SU-DHL-6 (cell line): ENCODE data around the gene IFITM5.

ENCODE experiments used
- H2AFZ ChIP-seq: fragments of 200-600 bp; sonication (generic); 2 replicates; pipeline ENCODE4 v1.6.1; 2014; ENCODE audit warnings: low read depth, mild to moderate bottlenecking, moderate library complexity, mixed read lengths, antibody characterized with exemption, low read length; ENCODE audit not compliant: severe bottlenecking
- H3F3A ChIP-seq: fragments of 200-600 bp; shearing (Covaris generic); 2 replicates; pipeline ENCODE4 v1.6.0; 2016; ENCODE audit warnings: antibody characterized with exemption, mild to moderate bottlenecking; ENCODE audit not compliant: insufficient read depth
- H3K27ac ChIP-seq: fragments of 200-600 bp; sonication (generic); 2 replicates; pipeline ENCODE4 v1.5.1; 2016; ENCODE audit warnings: low read depth, mild to moderate bottlenecking, low read length, moderate library complexity, mixed read lengths
- H3K27me3 ChIP-seq: fragments of 200-600 bp; sonication (generic), shearing (Covaris generic); 2 replicates; pipeline ENCODE4 v1.6.0; 2014; ENCODE audit warnings: mild to moderate bottlenecking, low read length
- H3K36me3 ChIP-seq: fragments of 200-600 bp; sonication (generic); 2 replicates; pipeline ENCODE4 v1.6.1; 2014; ENCODE audit warnings: mild to moderate bottlenecking, low read length, mixed read lengths
- H3K4me2 ChIP-seq: fragments of 300-600, 200-600 bp; shearing (Covaris generic), sonication (generic); 2 replicates; pipeline ENCODE4 v1.6.0; 2014; ENCODE audit warnings: low read length, low read depth, mild to moderate bottlenecking; ENCODE audit not compliant: poor library complexity, severe bottlenecking
- H3K4me3 ChIP-seq: fragments of 200-600 bp; sonication (generic); 2 replicates; pipeline ENCODE4 v1.5.1; 2014; ENCODE audit warnings: antibody characterized with exemption, low read length, mild to moderate bottlenecking, mixed read lengths; ENCODE audit not compliant: insufficient read depth, poor library complexity, severe bottlenecking
- H3K79me2 ChIP-seq: fragments of 200-600 bp; sonication (generic); 2 replicates; pipeline ENCODE4 v1.6.1; 2014; ENCODE audit warnings: mild to moderate bottlenecking, low read length, moderate library complexity; ENCODE audit not compliant: insufficient read depth
- H3K9ac ChIP-seq: fragments of 200-600 bp; sonication (generic); 2 replicates; pipeline ENCODE4 v1.7.0; 2014; ENCODE audit warnings: mild to moderate bottlenecking, low read length
- H3K9me2 ChIP-seq: fragments of 200-600 bp; sonication (generic); replicated peaks from 2 replicates; pipeline ENCODE4 v1.6.1; 2014; ENCODE audit warnings: low read length; ENCODE audit not compliant: insufficient read depth
- H3K9me3 ChIP-seq: fragments of 200-600 bp; sonication (generic); 2 replicates; pipeline ENCODE4 v1.6.1; 2014; ENCODE audit warnings: low read length, mixed read lengths; ENCODE audit not compliant: insufficient read depth
- H4K20me1 ChIP-seq: fragments of 200-600 bp; sonication (generic); 2 replicates; pipeline ENCODE4 v1.6.1; 2014; ENCODE audit warnings: low read depth, mild to moderate bottlenecking, antibody characterized with exemption, low read length, moderate library complexity, mixed read lengths
- CTCF ChIP-seq: fragments of 200-600 bp; sonication (generic); IDR thresholded peaks from one replicate; pipeline ENCODE4 v1.5.1; 2017; ENCODE audit warnings: antibody characterized with exemption, mild to moderate bottlenecking, low read length, moderate library complexity; ENCODE audit not compliant: insufficient read depth, poor library complexity, severe bottlenecking
- EZH2phosphoT487 ChIP-seq: fragments of 200-600 bp; sonication (generic), shearing (Covaris generic); conservative IDR thresholded peaks from 2 replicates; pipeline ENCODE4 v1.6.1; 2018; ENCODE audit warnings: mild to moderate bottlenecking, antibody characterized with exemption, low read length, moderate library complexity, mixed read lengths

IFITM5 gene

GRCh38 chr11:337711-338110, 38.4 kb upstream of the IFITM5 start:
- Histone ChIP-seq H3K36me3 (no peaks in the 10 kb centered on the region), H3K4me2 (no peak overlapping the region)

GRCh38 chr11:336659-337198, 37.4 kb upstream of the IFITM5 start:
- no peak overlapping the region for H3K27ac ChIP-seq
- no peaks in the 10 kb centered on the region for H3K36me3 ChIP-seq
- no peak for TF ChIP-seq EZH2phosphoT487
- TF ChIP-seq CTCF, result no peak
- H3K9me3 ChIP-seq, result no peaks in the 10 kb centered on the region
- H3K79me2 ChIP-seq, result no peaks in the 10 kb centered on the region
- H3K4me3 ChIP-seq, result no peak overlapping the region
- no peak overlapping the region for H2AFZ ChIP-seq
- no peak overlapping the region for H3K9ac ChIP-seq
- H3K9me2 ChIP-seq, result no peaks in the 10 kb centered on the region
- H3K27me3 ChIP-seq, result no peaks in the 10 kb centered on the region
- H3K4me2 ChIP-seq, result no peak overlapping the region
- no peaks in the 10 kb centered on the region for H4K20me1 ChIP-seq
- 0 out of 2 replicates have a peak, but pooled peaks cover under 1% of the 10 kb centered on the region for H3F3A ChIP-seq

More at GRCh38 chr11:337711-338110, 38.4 kb upstream of the IFITM5 start:
- Histone ChIP-seq H3K27ac (no peak overlapping the region), H4K20me1 (no peaks in the 10 kb centered on the region), H3K9ac (no peak overlapping the region), H3K9me3 (no peaks in the 10 kb centered on the region), H2AFZ (no peak overlapping the region), H3K27me3 (no peaks in the 10 kb centered on the region), H3F3A (0 out of 2 replicates have a peak, but pooled peaks cover 7% of the 10 kb centered on the region), H3K4me3 (no peak overlapping the region), H3K9me2 (no peaks in the 10 kb centered on the region), H3K79me2 (no peaks in the 10 kb centered on the region)
- TF ChIP-seq CTCF (no peak), EZH2phosphoT487 (no peak)

GRCh38 chr11:335779-336658, 36.7 kb upstream of the IFITM5 start:
- H3K4me3 ChIP-seq, result no peak overlapping the region
- no peak overlapping the region for H3K9ac ChIP-seq
- no peaks in the 10 kb centered on the region for H3F3A ChIP-seq
- no peaks in the 10 kb centered on the region for H4K20me1 ChIP-seq
- H3K27me3 ChIP-seq, result no peaks in the 10 kb centered on the region
- H3K27ac ChIP-seq, result no peak overlapping the region
- no peaks in the 10 kb centered on the region for H3K9me3 ChIP-seq
- no peak overlapping the region for H2AFZ ChIP-seq
- H3K79me2 ChIP-seq, result no peaks in the 10 kb centered on the region
- TF ChIP-seq CTCF (no peak), EZH2phosphoT487 (no peak)
- no peaks in the 10 kb centered on the region for H3K36me3 ChIP-seq
- no peaks in the 10 kb centered on the region for H3K9me2 ChIP-seq
- H3K4me2 ChIP-seq, result no peak overlapping the region
